H9 (cell line): ENCODE measurements around the gene RAI2. TPM values are rescaled to one million over a fixed set of nuclear protein-coding genes. Genes with fewer than 3 reads are reported as not detected.

Experiments
- DNase-seq: peaks from one replicate; pipeline ENCODE4 v3.0.0-alpha.2; 2017
- H2AFZ ChIP-seq: one replicate; pipeline ENCODE4 v1.6.1; 2013; ENCODE audit warnings: mild to moderate bottlenecking, low read length, control low read depth, moderate library complexity
- H2AK5ac ChIP-seq: 2 replicates; pipeline ENCODE4 v1.6.1; 2013; ENCODE audit warnings: low read length, control low read depth, mixed read lengths; ENCODE audit not compliant: insufficient read length
- H2BK120ac ChIP-seq: one replicate; pipeline ENCODE4 v1.6.1; 2013; ENCODE audit warnings: low read depth, mild to moderate bottlenecking, low read length, control low read depth, inconsistent platforms; ENCODE audit not compliant: poor library complexity, severe bottlenecking
- H2BK12ac ChIP-seq: 2 replicates; pipeline ENCODE4 v1.6.1; 2013; ENCODE audit warnings: low read length, control low read depth, mixed read lengths, low read depth; ENCODE audit not compliant: insufficient read length
- H2BK15ac ChIP-seq: 2 replicates; pipeline ENCODE4 v1.6.1; 2013; ENCODE audit warnings: low read depth, low read length, control low read depth
- H2BK20ac ChIP-seq: one replicate; pipeline ENCODE4 v1.6.1; 2013; ENCODE audit warnings: low read depth, mild to moderate bottlenecking, low read length, control low read depth, inconsistent platforms; ENCODE audit not compliant: poor library complexity, severe bottlenecking
- H2BK5ac ChIP-seq: 2 replicates; pipeline ENCODE4 v1.6.1; 2013; ENCODE audit warnings: low read length, control low read depth, mixed read lengths; ENCODE audit not compliant: insufficient read length
- H3K14ac ChIP-seq: 2 replicates; pipeline ENCODE4 v1.6.1; 2013; ENCODE audit warnings: low read length, control low read depth; ENCODE audit not compliant: insufficient read depth
- H3K18ac ChIP-seq: 2 replicates; pipeline ENCODE4 v1.6.1; 2013; ENCODE audit warnings: low read depth, mild to moderate bottlenecking, mixed read lengths, low read length, control low read depth; ENCODE audit not compliant: insufficient read length
- H3K23ac ChIP-seq: 2 replicates; pipeline ENCODE4 v1.6.1; 2013; ENCODE audit warnings: low read length, control low read depth, mixed read lengths, low read depth; ENCODE audit not compliant: insufficient read length
- H3K23me2 ChIP-seq: 2 replicates; pipeline ENCODE4 v1.6.1; 2013; ENCODE audit warnings: low read depth, mild to moderate bottlenecking, mixed read lengths, low read length, control low read depth; ENCODE audit not compliant: insufficient read length, poor library complexity, severe bottlenecking
- H3K27ac ChIP-seq: 2 replicates; pipeline ENCODE4 v1.5.1; 2013; ENCODE audit warnings: low read length, control low read depth, mixed read lengths, low read depth; ENCODE audit not compliant: insufficient read length
- H3K27me3 ChIP-seq: 2 replicates; pipeline ENCODE4 v1.6.1; 2013; ENCODE audit warnings: low read length, control low read depth, inconsistent platforms; ENCODE audit not compliant: insufficient read depth
- H3K4ac ChIP-seq: 2 replicates; pipeline ENCODE4 v1.6.1; 2013; ENCODE audit warnings: low read depth, mild to moderate bottlenecking, control low read depth, inconsistent platforms, low read length, moderate library complexity
- H3K4me1 ChIP-seq: 2 replicates; pipeline ENCODE4 v1.6.1; 2013; ENCODE audit warnings: low read length, control low read depth, inconsistent platforms; ENCODE audit not compliant: insufficient read depth
- H3K4me2 ChIP-seq: 2 replicates; pipeline ENCODE4 v1.6.1; 2013; ENCODE audit warnings: low read length, control low read depth, mixed read lengths; ENCODE audit not compliant: insufficient read length, insufficient read depth
- H3K56ac ChIP-seq: 2 replicates; pipeline ENCODE4 v1.6.1; 2013; ENCODE audit warnings: low read depth, mild to moderate bottlenecking, mixed read lengths, low read length, control low read depth; ENCODE audit not compliant: insufficient read length
- H3K79me1 ChIP-seq: 2 replicates; pipeline ENCODE4 v1.6.1; 2013; ENCODE audit warnings: low read depth, mild to moderate bottlenecking, moderate library complexity, low read length, control low read depth, inconsistent platforms; ENCODE audit not compliant: insufficient read depth, poor library complexity, severe bottlenecking
- H3K79me2 ChIP-seq: 2 replicates; pipeline ENCODE4 v1.6.1; 2013; ENCODE audit warnings: low read length, control low read depth, inconsistent platforms; ENCODE audit not compliant: insufficient read depth
- H3K9ac ChIP-seq: 2 replicates; pipeline ENCODE4 v1.6.1; 2013; ENCODE audit warnings: low read length, control low read depth, mixed read lengths; ENCODE audit not compliant: insufficient read length; ENCODE audit errors: extremely low read depth
- H3K9me3 ChIP-seq: one replicate; pipeline ENCODE4 v1.6.1; 2013; ENCODE audit warnings: low read depth, low read length, inconsistent platforms; ENCODE audit not compliant: control insufficient read depth
- H3T11ph ChIP-seq: one replicate; pipeline ENCODE4 v1.6.1; 2013; ENCODE audit warnings: mild to moderate bottlenecking, low read length, control low read depth, inconsistent platforms
- H4K20me1 ChIP-seq: one replicate; pipeline ENCODE4 v1.6.1; 2013; ENCODE audit not compliant: control insufficient read depth, insufficient read length, insufficient read depth
- H4K5ac ChIP-seq: 2 replicates; pipeline ENCODE4 v1.6.1; 2013; ENCODE audit warnings: low read depth, mild to moderate bottlenecking, mixed read lengths, low read length, control low read depth; ENCODE audit not compliant: insufficient read length
- H4K8ac ChIP-seq: replicated peaks from 2 replicates; pipeline ENCODE4 v1.6.1; 2013; ENCODE audit warnings: low read length, control low read depth, mixed read lengths, low read depth; ENCODE audit not compliant: insufficient read length
- H4K91ac ChIP-seq: 2 replicates; pipeline ENCODE4 v1.6.1; 2013; ENCODE audit warnings: low read depth, mild to moderate bottlenecking, moderate library complexity, mixed read lengths, low read length, control low read depth; ENCODE audit not compliant: insufficient read length
- H3K27ac Mint-ChIP-seq, 3 experiments: 2 replicates in 2 of 3; 3 replicates in 1 of 3; pipeline ENCODE4 v1.8.0; 2020 to 2021; ENCODE audit warnings: mixed read lengths in 3 of 3, mild to moderate bottlenecking in 1 of 3, moderate library complexity in 1 of 3
- H3K27me3 Mint-ChIP-seq: 2 replicates; pipeline ENCODE4 v1.8.0; 2021; ENCODE audit warnings: low read depth, mild to moderate bottlenecking, moderate library complexity, mixed read lengths
- H3K36me3 Mint-ChIP-seq, 3 experiments: 2 replicates in 2 of 3; 3 replicates in 1 of 3; pipeline ENCODE4 v1.8.0; 2020 to 2021; ENCODE audit warnings: low read depth in 3 of 3, mixed read lengths in 3 of 3; ENCODE audit not compliant: insufficient read depth in 1 of 3
- H3K4me1 Mint-ChIP-seq, 2 experiments: 2 replicates each; pipeline ENCODE4 v1.8.0; 2020; ENCODE audit warnings: mixed read lengths in 2 of 2
- H3K4me3 Mint-ChIP-seq, 2 experiments: 2 replicates in 1 of 2; 3 replicates in 1 of 2; pipeline ENCODE4 v1.8.0; 2020 to 2021; ENCODE audit warnings: mild to moderate bottlenecking in 2 of 2, mixed read lengths in 2 of 2, moderate library complexity in 1 of 2
- H3K9me3 Mint-ChIP-seq, 2 experiments: 2 replicates in 1 of 2; 3 replicates in 1 of 2; pipeline ENCODE4 v1.8.0; 2020; ENCODE audit warnings: mild to moderate bottlenecking in 2 of 2, mixed read lengths in 2 of 2, moderate library complexity in 1 of 2
- WGBS: extraction: QIAGEN DNeasy Blood & Tissue Kit; methylation state at CpG from one replicate; pipeline ENCODE4 v1.1.7; 2013; ENCODE audit warnings: missing lambda C conversion rate, low lambda C conversion rate, mixed read lengths; ENCODE audit not compliant: insufficient read length; ENCODE audit errors: extremely low coverage; 5-methylcytosine and 5-hydroxymethylcytosine counted together
- total RNA-seq: library from RNA; stranded (reverse); gene quantifications from 2 replicates; pipeline ENCODE4 v1.2.1, GENCODE V29; 2021
- TF ChIP-seq, protein P1 (sequence below): fragments of 200-600 bp; sonication (generic); conservative IDR thresholded peaks from 3 replicates; pipeline ENCODE4 v1.8.0; 2021; ENCODE audit warnings: antibody characterized with exemption, mild to moderate bottlenecking

Gene RAI2
- total RNA-seq, 1 experiment from 2014 or later = 0.72 TPM

DNA sequence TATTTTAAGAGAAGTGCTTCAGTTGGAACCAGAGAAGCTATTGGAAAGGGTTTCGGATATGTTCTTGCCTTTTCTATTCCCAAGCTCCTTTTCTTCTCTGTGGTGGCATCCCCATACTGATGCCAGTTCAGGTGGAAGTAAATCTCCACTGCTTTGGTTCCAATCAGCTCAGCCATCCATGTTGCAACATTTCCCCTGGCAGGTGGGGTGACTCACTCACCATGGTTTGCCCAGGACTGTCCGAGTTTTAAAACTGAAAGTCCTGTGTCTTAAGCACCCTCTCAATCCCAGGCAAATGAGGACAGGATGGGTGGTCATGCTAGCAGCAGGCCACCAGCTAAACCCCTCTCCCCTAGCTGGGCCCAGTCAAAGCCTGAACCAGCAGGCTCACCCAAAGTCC is 15.1 kb downstream of the RAI2 start:
- Histone ChIP-seq H3T11ph (no peak overlapping the region), H2BK15ac (no peak overlapping the region), H3K27me3 (no peaks in the 10 kb centered on the region), H3K23me2 (no peaks in the 10 kb centered on the region), H3K4me1 (no peaks in the 10 kb centered on the region), H3K79me1 (no peaks in the 10 kb centered on the region), H4K91ac (no peak overlapping the region), H3K14ac (no peak overlapping the region), H3K79me2 (no peaks in the 10 kb centered on the region), H2AK5ac (no peak overlapping the region), H3K9me3 (peaks cover 4% of the 10 kb centered on the region), H4K8ac (no peak overlapping the region), H2BK20ac (no peak overlapping the region), H3K56ac (no peak overlapping the region), H2BK5ac (no peak overlapping the region), H2AFZ (no peak overlapping the region), H3K18ac (no peak overlapping the region), H3K4ac (no peak overlapping the region), H4K5ac (no peak overlapping the region), H3K4me2 (no peak overlapping the region), H2BK120ac (no peak overlapping the region), H3K23ac (no peak overlapping the region), H3K27ac (no peak overlapping the region), H3K9ac (no peak overlapping the region), H4K20me1 (no peaks in the 10 kb centered on the region), H2BK12ac (no peak overlapping the region)
- no peak overlapping the region for H3K27ac Mint-ChIP-seq
- H3K9me3 Mint-ChIP-seq = peaks cover 47 to 63% of the 10 kb centered on the region in 2 experiments
- WGBS = no CpG with 5 or more reads among the region's 2 CpGs
- DNase-seq = no peak
- TF ChIP-seq, protein P1, sequence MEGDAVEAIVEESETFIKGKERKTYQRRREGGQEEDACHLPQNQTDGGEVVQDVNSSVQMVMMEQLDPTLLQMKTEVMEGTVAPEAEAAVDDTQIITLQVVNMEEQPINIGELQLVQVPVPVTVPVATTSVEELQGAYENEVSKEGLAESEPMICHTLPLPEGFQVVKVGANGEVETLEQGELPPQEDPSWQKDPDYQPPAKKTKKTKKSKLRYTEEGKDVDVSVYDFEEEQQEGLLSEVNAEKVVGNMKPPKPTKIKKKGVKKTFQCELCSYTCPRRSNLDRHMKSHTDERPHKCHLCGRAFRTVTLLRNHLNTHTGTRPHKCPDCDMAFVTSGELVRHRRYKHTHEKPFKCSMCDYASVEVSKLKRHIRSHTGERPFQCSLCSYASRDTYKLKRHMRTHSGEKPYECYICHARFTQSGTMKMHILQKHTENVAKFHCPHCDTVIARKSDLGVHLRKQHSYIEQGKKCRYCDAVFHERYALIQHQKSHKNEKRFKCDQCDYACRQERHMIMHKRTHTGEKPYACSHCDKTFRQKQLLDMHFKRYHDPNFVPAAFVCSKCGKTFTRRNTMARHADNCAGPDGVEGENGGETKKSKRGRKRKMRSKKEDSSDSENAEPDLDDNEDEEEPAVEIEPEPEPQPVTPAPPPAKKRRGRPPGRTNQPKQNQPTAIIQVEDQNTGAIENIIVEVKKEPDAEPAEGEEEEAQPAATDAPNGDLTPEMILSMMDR = no peak
- H3K4me1 Mint-ChIP-seq = peaks cover 7 to 15% of the 10 kb centered on the region in 2 experiments
- no peak overlapping the region for H3K4me3 Mint-ChIP-seq
- H3K36me3 Mint-ChIP-seq = no peaks in the 10 kb centered on the region; a peak in 1 of 7 replicates
- H3K27me3 Mint-ChIP-seq = peaks cover 4% of the 10 kb centered on the region
